GM18870 (cell line): ENCODE data around the gene AUH.
"Not testable (repeated sequence)": the region's sequence is repeated elsewhere in the genome, so short reads cannot be mapped to it uniquely, and the experiment has no call there.

ENCODE experiments used
- ATAC-seq: cut with Tn5 transposase; IDR thresholded peaks from one replicate; pipeline ENCODE4 v1.9.1; 2021; ENCODE audit warnings: moderate library complexity; ENCODE audit not compliant: unreplicated experiment

Gene AUH

GRCh38 chr9:91382298-91382697 lies 20.6 kb upstream of the AUH start:
- ATAC-seq, result no peak

- ATAC-seq, result no peak
Observed at GRCh38 chr9:91379426-91379825, 17.7 kb upstream of the AUH start.

GRCh38 chr9:91378695-91379127 lies 17.0 kb upstream of the AUH start:
- ATAC-seq, result no peak

- ATAC-seq, result not testable (repeated sequence)
Observed at GRCh38 chr9:91378054-91378453, 16.3 kb upstream of the AUH start.

- ATAC-seq, result no peak
Observed at GRCh38 chr9:91376239-91376638, 14.5 kb upstream of the AUH start.

GRCh38 chr9:91374939-91375338 lies 13.2 kb upstream of the AUH start:
- no peak for ATAC-seq

- ATAC-seq, result no peak
Observed at GRCh38 chr9:91371894-91372293, 10.2 kb upstream of the AUH start.

- ATAC-seq, result not testable (repeated sequence)
Observed at GRCh38 chr9:91370006-91370405, 8.3 kb upstream of the AUH start.

- no peak for ATAC-seq
Observed at GRCh38 chr9:91364702-91365101, 3.0 kb upstream of the AUH start.

GRCh38 chr9:91364005-91364404 lies 2.3 kb upstream of the AUH start:
- no peak for ATAC-seq

GRCh38 chr9:91362051-91362611 lies 413 bp upstream of the AUH start:
- ATAC-seq, result peak; percentile 17

GRCh38 chr9:91360551-91361290 lies 997 bp downstream of the AUH start:
- no peak for ATAC-seq

GRCh38 chr9:91359734-91360470 lies 1.8 kb downstream of the AUH start:
- ATAC-seq, result no peak

- ATAC-seq, result no peak
Observed at GRCh38 chr9:91359083-91359482, 2.6 kb downstream of the AUH start.

GRCh38 chr9:91354881-91355280 lies 6.8 kb downstream of the AUH start:
- no peak for ATAC-seq

GRCh38 chr9:91349115-91349555 lies 12.6 kb downstream of the AUH start:
- ATAC-seq, result no peak

GRCh38 chr9:91348191-91348807 lies 13.4 kb downstream of the AUH start:
- no peak for ATAC-seq

GRCh38 chr9:91347377-91347776 lies 14.3 kb downstream of the AUH start:
- no peak for ATAC-seq

- ATAC-seq, result no peak
Observed at GRCh38 chr9:91346644-91347043, 15.1 kb downstream of the AUH start.

GRCh38 chr9:91345978-91346377 lies 15.7 kb downstream of the AUH start:
- ATAC-seq, result no peak

- no peak for ATAC-seq
Observed at GRCh38 chr9:91342575-91342974, 19.1 kb downstream of the AUH start.

- no peak for ATAC-seq
Observed at GRCh38 chr9:91341749-91342148, 20.0 kb downstream of the AUH start.
